CD4-positive, CD25-positive, alpha-beta regulatory T cell (primary cell): ENCODE data around the gene ITGB5. TPM values are rescaled to one million over a fixed set of nuclear protein-coding genes. Genes with fewer than 3 reads are reported as not detected.

Source experiments
- ATAC-seq, 2 donors: fragments of 150-1000 bp; cut with Tn5 transposase; one replicate each; pipeline ENCODE4 v1.10.0; 2021; ENCODE audit warnings: low read depth in 2 of 2, moderate number of reproducible peaks in 2 of 2, moderate library complexity in 1 of 2
- DNase-seq, 3 donors: peaks; one replicate each; pipeline versions ENCODE4 v3.0.0 to v3.0.0-alpha.2; 2012 to 2022; ENCODE audit warnings: mixed read lengths in 1 of 3
- H3K27ac ChIP-seq: one replicate; pipeline ENCODE4 v1.7.0; 2013; ENCODE audit warnings: mild to moderate bottlenecking, low read length; ENCODE audit not compliant: insufficient read depth, poor library complexity, severe bottlenecking
- H3K27me3 ChIP-seq: one replicate; pipeline ENCODE4 v1.7.0; 2013; ENCODE audit warnings: low read length; ENCODE audit not compliant: control insufficient read depth, insufficient read depth
- H3K36me3 ChIP-seq: one replicate; pipeline ENCODE4 v1.7.0; 2013; ENCODE audit warnings: mild to moderate bottlenecking, low read length, moderate library complexity; ENCODE audit not compliant: control insufficient read depth, insufficient read depth
- H3K4me1 ChIP-seq: 2 replicates; pipeline ENCODE4 v1.7.0; 2013; ENCODE audit warnings: mild to moderate bottlenecking, low read length; ENCODE audit not compliant: insufficient read depth, control insufficient read depth, poor library complexity, severe bottlenecking
- H3K4me3 ChIP-seq: one replicate; pipeline ENCODE4 v1.7.0; 2013; ENCODE audit warnings: low read depth, mild to moderate bottlenecking, low read length, moderate library complexity
- H3K9me3 ChIP-seq, 2 experiments: 1 replicate in 1 of 2; 2 replicates in 1 of 2; pipeline ENCODE4 v1.7.0; 2013; ENCODE audit warnings: low read length in 2 of 2, mild to moderate bottlenecking in 1 of 2, moderate library complexity in 1 of 2; ENCODE audit not compliant: control insufficient read depth in 2 of 2
- H3K27ac Mint-ChIP-seq, 3 donors: one replicate each; pipeline ENCODE4 v1.8.0; 2020 to 2022; ENCODE audit warnings: mild to moderate bottlenecking in 3 of 3, mixed read lengths in 3 of 3, moderate library complexity in 2 of 3
- H3K27me3 Mint-ChIP-seq: one replicate; pipeline ENCODE4 v1.8.0; 2022; ENCODE audit warnings: mild to moderate bottlenecking, mixed read lengths
- H3K36me3 Mint-ChIP-seq: one replicate; pipeline ENCODE4 v1.8.0; 2020; ENCODE audit warnings: mixed read lengths
- H3K4me1 Mint-ChIP-seq, 4 donors: one replicate each; pipeline ENCODE4 v1.8.0; 2020 to 2022; ENCODE audit warnings: mixed read lengths in 4 of 4, mild to moderate bottlenecking in 1 of 4
- H3K4me3 Mint-ChIP-seq, 4 donors: one replicate each; pipeline ENCODE4 v1.8.0; 2020 to 2022; ENCODE audit warnings: mild to moderate bottlenecking in 4 of 4, mixed read lengths in 4 of 4, moderate library complexity in 3 of 4
- H3K9me3 Mint-ChIP-seq, 7 donors: one replicate each; pipeline ENCODE4 v1.8.0; 2020 to 2022; ENCODE audit warnings: mixed read lengths in 7 of 7, mild to moderate bottlenecking in 3 of 7, moderate library complexity in 2 of 7
- polyA plus RNA-seq, 4 donors: library from polyadenylated mRNA; unstranded; fragments of 300-500 nt; fragmentation: Illumina TruSeq; gene quantifications; one replicate each; pipeline ENCODE4 v1.2.3, GENCODE V29; 2021
- total RNA-seq: library from RNA; stranded (reverse); gene quantifications from one replicate; pipeline ENCODE4 v1.2.3, GENCODE V29; 2022

The ITGB5 gene
- total and polyA plus RNA-seq, 5 donors from 2014 or later, result 0.15 to 4.5 (median 0.20) TPM; not detected in 1

DNA sequence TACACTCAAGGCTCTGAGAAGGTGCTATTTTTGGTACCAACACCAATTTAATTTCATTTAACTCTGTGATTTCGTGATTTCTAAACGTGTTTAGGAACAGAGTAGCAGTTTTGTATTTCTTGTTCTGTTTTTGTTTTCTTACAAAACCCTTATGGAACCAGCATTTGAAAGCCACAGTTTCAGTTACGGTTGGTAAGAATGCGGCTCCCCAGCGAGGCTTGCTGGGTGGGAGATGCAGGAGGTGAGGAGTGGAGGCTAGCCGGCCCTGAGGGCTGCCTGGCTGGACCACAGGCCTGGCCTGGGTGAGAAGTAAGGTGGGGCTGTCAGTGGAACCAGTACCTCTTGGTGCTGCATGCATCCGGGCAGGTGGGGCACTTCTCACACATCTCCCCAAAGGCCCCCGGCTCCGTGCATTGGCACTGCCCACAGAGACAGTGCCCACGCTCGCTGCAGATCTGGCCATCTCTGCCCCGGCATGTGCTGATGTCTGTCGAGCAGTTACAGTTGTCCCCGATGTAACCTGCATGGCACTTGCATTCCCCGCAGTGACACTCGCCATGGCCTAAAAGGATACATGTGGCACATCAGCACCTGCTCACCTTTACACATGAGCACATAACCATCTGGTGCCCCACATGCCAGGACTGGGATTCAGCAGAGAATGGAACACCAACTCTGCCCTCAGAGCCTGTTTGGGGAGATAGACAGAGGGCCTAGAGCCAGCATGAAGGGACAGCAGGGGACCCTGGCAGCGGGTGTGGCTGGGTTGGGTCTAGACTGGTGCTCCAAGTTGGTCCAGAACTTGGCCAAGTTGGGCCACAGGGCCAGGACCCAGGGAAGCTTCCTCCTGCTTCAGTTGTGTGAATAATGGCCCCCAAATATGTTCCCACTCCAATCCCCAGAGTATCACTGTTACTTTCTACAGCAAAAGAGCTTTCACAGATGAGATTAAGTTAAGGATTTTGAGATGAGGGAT is 113.5 kb downstream of the ITGB5 start:
- Histone ChIP-seq H3K36me3 (no peaks in the 10 kb centered on the region), H3K4me1 (no peaks in the 10 kb centered on the region), H3K4me3 (no peak overlapping the region), H3K27ac (no peak overlapping the region), H3K27me3 (no peaks in the 10 kb centered on the region), H3K9me3 (no peaks in the 10 kb centered on the region)
- ATAC-seq (no peak), DNase-seq (no peak)
- no peak overlapping the region for H3K4me3 Mint-ChIP-seq
- peaks cover 14% of the 10 kb centered on the region for H3K27me3 Mint-ChIP-seq
- H3K9me3 Mint-ChIP-seq, result no peaks in the 10 kb centered on the region
- H3K36me3 Mint-ChIP-seq, result no peaks in the 10 kb centered on the region
- H3K4me1 Mint-ChIP-seq, result no peaks in the 10 kb centered on the region
- H3K27ac Mint-ChIP-seq, result no peak overlapping the region

DNA sequence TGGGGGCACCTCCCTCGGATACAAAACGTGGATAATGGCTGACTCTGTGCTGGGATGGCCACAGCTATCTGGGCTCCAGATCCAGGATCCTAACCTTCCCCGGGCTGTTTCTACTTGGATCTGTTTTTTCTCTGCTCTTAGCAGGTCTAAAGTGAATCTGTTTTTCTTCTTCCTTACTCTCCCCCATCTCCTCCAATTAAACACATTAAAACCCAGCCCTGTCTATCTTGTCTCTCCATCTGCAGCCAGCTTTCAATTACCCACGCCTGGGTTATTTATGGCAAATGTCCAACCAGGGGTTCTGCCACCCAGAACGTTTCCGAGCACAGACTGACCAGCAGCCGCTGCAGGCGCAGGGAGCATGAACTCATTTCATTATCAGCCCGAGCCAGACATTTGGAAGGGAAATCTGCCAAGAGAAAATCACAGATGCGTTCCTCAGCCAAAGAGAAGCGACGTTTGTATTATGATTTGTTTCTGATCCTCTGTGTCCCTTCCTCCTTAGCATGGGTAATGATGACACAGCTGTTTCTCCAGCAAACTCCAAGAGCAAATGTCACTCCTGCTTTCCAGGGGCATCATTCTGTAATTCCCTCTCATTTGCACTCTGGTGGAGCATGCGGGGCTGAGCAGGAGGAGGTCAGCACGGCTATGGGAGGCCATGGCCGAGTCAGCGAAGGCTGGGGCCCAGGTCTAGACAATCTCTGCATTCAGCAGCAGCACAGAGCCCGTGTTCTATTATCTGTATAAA is 114.9 kb downstream of the ITGB5 start:
- Mint-ChIP-seq H3K36me3 (no peaks in the 10 kb centered on the region), H3K4me3 (no peak overlapping the region), H3K4me1 (no peaks in the 10 kb centered on the region), H3K27ac (peak overlapping the region in 1 of 3 donors; percentile 38), H3K27me3 (peaks cover 14% of the 10 kb centered on the region), H3K9me3 (no peaks in the 10 kb centered on the region)
- Histone ChIP-seq H3K4me3 (no peak overlapping the region), H3K4me1 (no peaks in the 10 kb centered on the region), H3K27ac (no peak overlapping the region), H3K27me3 (no peaks in the 10 kb centered on the region), H3K9me3 (no peaks in the 10 kb centered on the region), H3K36me3 (no peaks in the 10 kb centered on the region)
- no peak for ATAC-seq
- DNase-seq, result no peak

DNA sequence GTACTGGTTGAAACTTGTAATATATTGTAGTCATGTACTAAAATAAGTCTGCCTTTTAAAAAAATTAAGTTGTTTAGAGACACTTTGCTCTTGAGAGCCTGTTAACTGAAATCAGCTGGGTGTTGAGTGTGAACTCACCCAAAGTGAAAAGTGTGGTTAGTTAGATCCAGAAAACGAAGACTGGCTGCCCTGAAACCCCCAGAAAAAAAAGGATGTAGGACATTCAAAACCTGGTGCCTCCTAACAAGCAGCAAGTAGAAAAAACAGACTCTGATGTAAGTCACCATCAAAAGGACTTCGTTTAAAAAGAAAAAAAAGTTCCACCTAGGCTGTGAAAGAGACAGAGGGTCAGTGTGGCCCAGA is 116.1 kb downstream of the ITGB5 start:
- no peak for DNase-seq
- H3K36me3 Mint-ChIP-seq, result no peaks in the 10 kb centered on the region
- Histone ChIP-seq H3K36me3 (no peaks in the 10 kb centered on the region), H3K9me3 (no peaks in the 10 kb centered on the region), H3K4me3 (no peak overlapping the region), H3K27me3 (no peaks in the 10 kb centered on the region), H3K4me1 (no peaks in the 10 kb centered on the region), H3K27ac (no peak overlapping the region)
- peaks cover 16% of the 10 kb centered on the region for H3K27me3 Mint-ChIP-seq
- H3K4me1 Mint-ChIP-seq, result no peaks in the 10 kb centered on the region
- ATAC-seq, result no peak
- no peak overlapping the region for H3K27ac Mint-ChIP-seq
- no peaks in the 10 kb centered on the region for H3K9me3 Mint-ChIP-seq
- no peak overlapping the region for H3K4me3 Mint-ChIP-seq

DNA sequence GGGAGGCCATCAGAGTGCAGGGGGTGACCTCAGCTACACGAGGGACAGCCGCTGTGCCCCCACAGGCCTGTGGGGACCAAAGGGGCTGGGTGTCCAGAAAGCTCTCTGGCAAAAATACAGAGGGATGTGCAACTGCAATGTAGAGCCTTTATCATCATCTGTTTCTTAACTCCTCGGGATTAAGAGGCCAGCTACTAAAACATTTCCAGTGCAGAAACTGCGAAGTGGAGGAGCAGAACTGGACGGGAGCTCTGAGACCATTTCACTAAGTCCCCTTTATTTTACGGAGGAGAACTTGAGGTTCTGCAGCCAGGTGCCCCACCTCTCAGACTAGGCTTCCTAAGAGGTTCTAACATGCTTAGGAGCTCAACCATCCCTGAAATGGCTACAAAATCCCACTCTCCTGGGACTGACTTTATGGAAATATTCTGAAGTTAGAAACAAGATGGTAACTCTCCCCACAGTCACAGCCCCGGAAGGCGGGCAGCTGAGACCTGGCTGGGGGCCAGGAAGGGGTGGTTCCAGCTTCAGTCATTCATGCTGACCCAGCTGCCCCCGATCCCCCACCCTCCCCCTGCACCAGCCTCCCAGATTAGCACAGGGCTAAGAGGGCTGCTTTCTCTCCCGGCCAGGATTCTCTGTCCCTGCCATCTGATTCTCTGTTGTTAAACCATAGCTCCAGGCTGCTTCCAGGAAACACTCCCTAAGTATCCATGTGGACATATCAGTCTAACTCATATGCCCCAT is 116.7 kb downstream of the ITGB5 start:
- Mint-ChIP-seq H3K9me3 (no peaks in the 10 kb centered on the region), H3K27me3 (peaks cover 21% of the 10 kb centered on the region), H3K4me3 (no peak overlapping the region), H3K36me3 (no peaks in the 10 kb centered on the region), H3K4me1 (no peaks in the 10 kb centered on the region), H3K27ac (no peak overlapping the region)
- Histone ChIP-seq H3K4me1 (no peaks in the 10 kb centered on the region), H3K4me3 (no peak overlapping the region), H3K27ac (no peak overlapping the region), H3K27me3 (no peaks in the 10 kb centered on the region), H3K9me3 (no peaks in the 10 kb centered on the region), H3K36me3 (no peaks in the 10 kb centered on the region)
- no peak for DNase-seq
- no peak for ATAC-seq

DNA sequence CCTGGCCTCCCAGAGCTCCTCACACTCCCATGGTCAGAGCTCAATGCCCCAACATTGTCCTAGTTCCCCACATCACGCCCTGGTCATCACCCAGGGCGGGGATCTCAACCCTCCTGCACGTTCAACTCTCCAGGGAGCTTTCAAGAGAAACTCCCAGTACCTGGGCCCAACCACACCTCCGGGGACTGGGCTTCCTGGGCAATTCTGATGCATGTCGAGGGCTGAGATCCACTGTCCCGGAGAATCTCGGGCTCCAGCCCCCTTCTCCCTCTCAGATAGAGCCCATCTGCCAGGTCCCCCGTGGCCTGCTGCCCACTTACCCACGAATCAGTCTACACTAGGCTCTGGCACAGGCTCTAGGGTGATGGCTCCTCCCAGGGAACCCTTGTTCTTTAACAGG is 117.7 kb downstream of the ITGB5 start:
- no peak overlapping the region for H3K4me3 Mint-ChIP-seq
- no peak overlapping the region for H3K27ac Mint-ChIP-seq
- H3K9me3 Mint-ChIP-seq, result no peaks in the 10 kb centered on the region
- no peaks in the 10 kb centered on the region for H3K9me3 ChIP-seq
- H3K27me3 Mint-ChIP-seq, result peaks cover 22% of the 10 kb centered on the region
- DNase-seq (no peak), ATAC-seq (no peak)
- H3K36me3 Mint-ChIP-seq, result no peaks in the 10 kb centered on the region
- no peaks in the 10 kb centered on the region for H3K36me3 ChIP-seq
- H3K27ac ChIP-seq, result no peak overlapping the region
- H3K4me3 ChIP-seq, result no peak overlapping the region
- H3K27me3 ChIP-seq, result no peaks in the 10 kb centered on the region
- no peaks in the 10 kb centered on the region for H3K4me1 Mint-ChIP-seq
- no peaks in the 10 kb centered on the region for H3K4me1 ChIP-seq

DNA sequence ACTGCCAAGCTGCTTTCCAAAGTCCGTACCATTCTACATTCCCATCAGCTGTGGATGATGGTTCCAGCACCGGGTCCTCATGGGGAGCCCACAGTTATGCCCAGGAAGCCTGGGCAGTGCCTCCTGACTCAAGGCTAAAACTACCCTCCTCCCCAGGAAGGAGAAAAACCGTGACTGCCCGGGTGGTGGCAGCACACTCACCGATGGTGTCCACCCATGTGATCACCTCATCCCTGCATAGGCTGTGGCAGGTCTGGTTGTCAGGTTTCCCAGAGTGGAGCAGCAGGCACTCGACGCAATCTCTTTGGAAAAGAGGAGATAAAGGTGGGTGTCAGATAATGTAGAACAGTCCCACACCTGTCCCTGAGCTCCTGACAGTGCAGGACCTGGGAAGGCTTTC is 118.4 kb downstream of the ITGB5 start:
- H3K9me3 ChIP-seq, result no peaks in the 10 kb centered on the region
- no peaks in the 10 kb centered on the region for H3K36me3 ChIP-seq
- no peak overlapping the region for H3K4me3 ChIP-seq
- no peak overlapping the region for H3K27ac Mint-ChIP-seq
- H3K27ac ChIP-seq, result no peak overlapping the region
- H3K27me3 Mint-ChIP-seq, result peaks cover 22% of the 10 kb centered on the region
- no peaks in the 10 kb centered on the region for H3K36me3 Mint-ChIP-seq
- peak in 1 of 3 donors; percentile 21 for DNase-seq
- no peak overlapping the region for H3K4me3 Mint-ChIP-seq
- H3K4me1 Mint-ChIP-seq, result no peaks in the 10 kb centered on the region
- no peaks in the 10 kb centered on the region for H3K27me3 ChIP-seq
- no peaks in the 10 kb centered on the region for H3K4me1 ChIP-seq
- H3K9me3 Mint-ChIP-seq, result no peaks in the 10 kb centered on the region
- ATAC-seq, result peak in 1 of 2 donors; percentile 33

DNA sequence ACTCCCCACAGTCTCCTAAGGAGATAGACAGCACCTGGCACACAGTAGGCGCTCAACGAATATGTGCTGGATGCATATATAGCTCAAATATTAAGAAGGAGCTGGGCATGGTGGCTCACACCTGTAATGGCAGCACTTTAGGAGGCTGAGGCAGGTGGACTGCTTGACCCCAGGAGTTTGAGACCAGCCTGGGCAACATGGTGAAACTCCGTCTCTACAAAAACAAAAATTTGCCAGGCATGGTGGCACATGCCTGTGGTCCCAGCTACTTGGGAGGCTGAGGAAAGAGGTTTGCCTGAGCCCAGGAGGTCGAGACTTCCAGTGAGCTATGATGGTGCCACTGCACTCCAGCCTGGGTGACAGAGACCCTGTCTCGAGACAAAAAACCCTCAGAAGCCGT is 119.5 kb downstream of the ITGB5 start:
- Histone ChIP-seq H3K36me3 (no peaks in the 10 kb centered on the region), H3K4me1 (no peaks in the 10 kb centered on the region), H3K4me3 (no peak overlapping the region), H3K9me3 (no peaks in the 10 kb centered on the region), H3K27ac (no peak overlapping the region), H3K27me3 (no peaks in the 10 kb centered on the region)
- Mint-ChIP-seq H3K27me3 (peaks cover 22% of the 10 kb centered on the region), H3K36me3 (no peaks in the 10 kb centered on the region), H3K4me3 (no peak overlapping the region), H3K4me1 (no peaks in the 10 kb centered on the region), H3K9me3 (no peaks in the 10 kb centered on the region), H3K27ac (no peak overlapping the region)
- ATAC-seq (no peak), DNase-seq (no peak)
